Cardiac fibroblast (primary cell): Measurements from ENCODE around the gene LBHD2.

Source experiments
- DNase-seq, 2 donors: peaks; one replicate each; pipeline versions ENCODE4 v3.0.0 to v3.0.0-alpha.2; 2010; ENCODE audit warnings: low read depth in 2 of 2
- H3K4me3 ChIP-seq, 2 donors: replicated peaks in 1 of 2; 1 replicate in 1 of 2; 2 replicates in 1 of 2; pipeline ENCODE4 v1.5.1; 2011; ENCODE audit warnings: low read depth in 2 of 2, low read length in 2 of 2, mild to moderate bottlenecking in 2 of 2, moderate library complexity in 1 of 2
- TF ChIP-seq, protein P1 (sequence below): IDR thresholded peaks from one replicate; pipeline ENCODE4 v1.5.1; 2011; ENCODE audit warnings: low read depth, mild to moderate bottlenecking, low read length, inconsistent platforms

Gene LBHD2

DNA sequence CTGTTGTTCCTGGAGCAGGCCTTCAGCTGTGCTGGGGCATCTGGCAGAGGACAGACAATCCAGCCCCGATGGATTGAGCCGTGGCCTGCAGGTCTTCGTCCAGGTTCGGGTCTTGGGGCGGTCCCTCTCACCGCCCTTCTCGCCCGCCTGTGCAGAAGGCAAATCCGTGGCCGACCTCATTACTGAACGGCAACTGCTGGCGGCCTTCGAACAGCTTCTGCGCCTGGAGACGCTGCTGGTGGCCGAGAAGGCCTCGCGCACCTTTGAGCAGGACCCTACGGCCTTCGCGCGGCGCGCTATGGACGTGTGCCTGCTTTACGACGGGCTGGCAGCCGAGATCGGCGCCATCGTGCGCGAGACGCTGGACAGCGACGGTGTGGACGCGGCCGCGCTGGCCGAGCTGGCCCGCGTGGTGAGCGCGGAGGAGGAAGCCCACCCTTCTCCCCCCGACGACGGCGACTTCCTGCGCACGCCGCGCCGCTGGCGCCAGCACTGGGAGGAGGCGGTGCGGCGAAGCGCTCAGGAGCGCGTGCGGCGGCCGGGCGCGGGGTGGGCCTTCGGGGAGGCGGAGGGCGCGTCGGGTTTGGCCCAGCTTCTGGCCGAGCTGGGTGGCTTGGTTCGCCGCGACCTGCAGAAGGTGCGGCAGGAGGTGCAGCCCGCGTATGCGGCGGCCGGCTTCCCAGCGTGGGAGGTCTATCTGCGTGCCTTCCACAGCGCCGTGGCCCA lies 18.1 kb downstream of the LBHD2 start:
- no peak for DNase-seq
- TF ChIP-seq, protein P1, sequence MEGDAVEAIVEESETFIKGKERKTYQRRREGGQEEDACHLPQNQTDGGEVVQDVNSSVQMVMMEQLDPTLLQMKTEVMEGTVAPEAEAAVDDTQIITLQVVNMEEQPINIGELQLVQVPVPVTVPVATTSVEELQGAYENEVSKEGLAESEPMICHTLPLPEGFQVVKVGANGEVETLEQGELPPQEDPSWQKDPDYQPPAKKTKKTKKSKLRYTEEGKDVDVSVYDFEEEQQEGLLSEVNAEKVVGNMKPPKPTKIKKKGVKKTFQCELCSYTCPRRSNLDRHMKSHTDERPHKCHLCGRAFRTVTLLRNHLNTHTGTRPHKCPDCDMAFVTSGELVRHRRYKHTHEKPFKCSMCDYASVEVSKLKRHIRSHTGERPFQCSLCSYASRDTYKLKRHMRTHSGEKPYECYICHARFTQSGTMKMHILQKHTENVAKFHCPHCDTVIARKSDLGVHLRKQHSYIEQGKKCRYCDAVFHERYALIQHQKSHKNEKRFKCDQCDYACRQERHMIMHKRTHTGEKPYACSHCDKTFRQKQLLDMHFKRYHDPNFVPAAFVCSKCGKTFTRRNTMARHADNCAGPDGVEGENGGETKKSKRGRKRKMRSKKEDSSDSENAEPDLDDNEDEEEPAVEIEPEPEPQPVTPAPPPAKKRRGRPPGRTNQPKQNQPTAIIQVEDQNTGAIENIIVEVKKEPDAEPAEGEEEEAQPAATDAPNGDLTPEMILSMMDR = no peak
- no peak overlapping the region for H3K4me3 ChIP-seq

DNA sequence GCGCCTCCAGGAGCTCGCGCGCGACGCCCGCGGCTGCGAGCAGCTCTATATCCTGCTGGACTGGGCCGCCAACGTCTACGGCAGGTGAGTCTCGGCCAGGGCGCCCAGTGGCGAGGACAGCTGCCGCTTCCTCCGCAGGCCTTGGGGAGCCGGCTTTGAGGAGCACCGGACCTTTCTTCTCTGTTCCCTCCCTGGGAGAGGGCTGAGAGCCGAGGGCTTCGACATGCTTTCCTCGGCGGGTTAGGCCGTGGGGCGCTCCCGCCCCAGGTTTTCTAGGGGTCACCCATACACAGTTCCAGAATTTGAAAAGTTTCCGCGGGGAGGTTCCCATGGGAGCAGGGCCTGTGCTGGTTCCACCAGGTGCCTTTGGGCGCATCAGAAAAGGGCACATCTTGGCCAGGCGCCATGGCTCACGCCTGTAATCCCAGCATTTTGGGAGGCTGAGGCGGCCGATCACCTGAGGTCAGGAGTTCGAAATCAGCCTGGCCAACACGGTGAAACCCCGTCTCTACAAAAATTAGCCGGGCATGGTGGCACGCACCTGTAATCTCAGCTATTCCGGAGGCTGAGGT lies 18.8 kb downstream of the LBHD2 start:
- TF ChIP-seq, protein P1 = no peak
- DNase-seq = no peak
- no peak overlapping the region for H3K4me3 ChIP-seq

DNA sequence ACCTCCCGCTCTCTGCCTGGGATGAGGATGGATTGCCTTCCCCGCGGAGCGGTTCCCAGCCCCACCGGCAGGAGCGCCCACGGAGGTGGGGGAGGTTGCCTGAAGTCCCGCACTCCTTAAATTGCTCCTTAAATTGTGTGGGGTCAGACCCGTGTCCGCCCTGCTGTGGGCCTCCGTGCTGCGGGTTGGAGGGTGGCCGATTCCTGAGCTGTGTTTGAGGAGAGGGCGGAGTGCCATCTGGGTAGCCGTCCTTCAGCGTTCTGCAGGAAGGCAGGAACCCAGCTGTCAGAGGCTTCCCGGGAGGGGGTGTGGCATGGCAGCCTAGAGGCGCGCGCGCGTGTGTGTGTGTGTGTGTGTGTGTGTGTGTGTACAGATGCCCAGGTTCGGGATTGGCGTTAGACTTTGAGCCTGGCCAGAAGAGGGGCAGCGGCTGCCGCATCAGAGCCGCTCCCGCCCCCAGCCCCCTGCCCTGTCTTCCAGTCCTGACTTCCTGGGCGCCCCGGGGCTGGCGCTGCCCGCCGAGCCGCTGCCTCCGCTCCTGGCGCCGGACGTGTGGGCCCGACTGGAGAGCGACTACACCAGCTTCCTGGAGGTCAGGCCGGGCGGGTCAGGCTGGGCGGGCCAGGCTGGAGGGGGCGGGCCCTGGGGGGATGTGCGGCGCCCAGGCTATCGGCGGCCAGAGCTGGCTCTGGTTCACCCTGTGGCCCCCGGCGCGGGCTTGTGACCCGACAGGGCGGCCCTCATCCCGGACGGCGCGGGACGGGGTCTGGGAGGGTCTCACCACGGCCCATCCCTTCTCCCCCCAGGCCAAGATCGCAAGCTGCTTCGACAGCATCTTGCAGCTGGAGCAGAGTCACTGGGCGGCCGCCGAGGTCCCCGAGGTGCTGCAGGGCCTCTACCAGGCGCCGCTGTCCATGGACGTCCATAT lies 19.7 kb downstream of the LBHD2 start:
- TF ChIP-seq, protein P1 = peak; percentile 30
- DNase-seq = peak; percentile 50 to 79
- peak overlapping the region in 1 of 2 donors; percentile 5 for H3K4me3 ChIP-seq

DNA sequence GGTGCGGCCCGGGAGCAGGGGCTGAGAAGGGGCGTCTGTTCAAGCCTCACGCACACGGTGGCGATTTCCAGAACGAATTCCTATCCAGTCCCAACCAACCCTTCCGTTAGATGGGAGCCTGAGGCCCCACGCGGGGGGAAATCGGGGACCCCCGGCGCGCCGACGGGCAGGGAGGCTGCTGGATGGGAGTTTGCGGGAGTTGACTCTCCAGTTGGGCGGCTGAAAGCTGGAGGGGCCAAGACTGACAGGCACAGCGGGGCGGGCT lies 20.3 kb downstream of the LBHD2 start:
- H3K4me3 ChIP-seq = no peak overlapping the region
- DNase-seq = no peak
- TF ChIP-seq, protein P1 = no peak

DNA sequence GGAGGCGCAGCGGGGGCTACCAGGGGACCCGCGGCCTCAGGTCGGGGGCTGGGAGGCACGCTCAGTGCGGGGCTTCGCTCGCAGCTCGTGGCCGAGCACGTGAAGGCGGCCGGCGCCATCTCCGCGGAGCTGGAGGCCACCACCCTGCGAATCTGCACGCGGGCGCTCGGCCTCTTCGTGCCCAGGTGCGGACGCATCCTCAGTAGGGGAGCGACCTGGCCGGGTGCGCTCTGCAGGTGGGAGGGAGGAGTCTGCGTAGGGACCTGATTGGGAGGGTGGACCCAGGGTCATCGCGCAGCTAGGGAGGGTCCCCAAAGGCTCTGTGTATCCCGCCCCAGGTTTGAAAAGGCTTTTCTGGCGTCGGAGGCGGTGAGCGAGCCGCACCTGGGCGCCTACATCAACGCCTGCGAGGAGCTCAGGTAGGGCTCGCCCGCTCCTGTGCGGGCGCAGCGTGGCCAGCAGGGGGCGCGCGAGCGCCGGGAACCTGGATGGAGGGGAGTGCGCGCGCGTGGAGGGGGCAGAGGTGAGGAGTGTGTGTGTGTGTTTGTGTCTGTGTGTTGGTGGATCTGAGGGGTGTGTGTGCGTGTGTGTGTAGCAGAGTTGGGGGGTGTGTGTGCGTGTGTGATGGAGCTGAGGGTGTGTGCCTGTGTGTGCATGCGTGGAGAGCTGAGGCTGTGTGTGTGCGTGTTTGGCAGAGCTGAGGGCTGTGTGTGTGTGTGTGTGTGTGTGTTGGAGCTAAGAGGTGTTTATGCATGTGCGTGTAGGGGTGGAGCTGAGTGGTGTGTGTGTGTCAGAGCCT lies 20.8 kb downstream of the LBHD2 start:
- DNase-seq = peak; percentile 47 to 57
- TF ChIP-seq, protein P1 = peak; percentile 74
- H3K4me3 ChIP-seq = no peak overlapping the region

DNA sequence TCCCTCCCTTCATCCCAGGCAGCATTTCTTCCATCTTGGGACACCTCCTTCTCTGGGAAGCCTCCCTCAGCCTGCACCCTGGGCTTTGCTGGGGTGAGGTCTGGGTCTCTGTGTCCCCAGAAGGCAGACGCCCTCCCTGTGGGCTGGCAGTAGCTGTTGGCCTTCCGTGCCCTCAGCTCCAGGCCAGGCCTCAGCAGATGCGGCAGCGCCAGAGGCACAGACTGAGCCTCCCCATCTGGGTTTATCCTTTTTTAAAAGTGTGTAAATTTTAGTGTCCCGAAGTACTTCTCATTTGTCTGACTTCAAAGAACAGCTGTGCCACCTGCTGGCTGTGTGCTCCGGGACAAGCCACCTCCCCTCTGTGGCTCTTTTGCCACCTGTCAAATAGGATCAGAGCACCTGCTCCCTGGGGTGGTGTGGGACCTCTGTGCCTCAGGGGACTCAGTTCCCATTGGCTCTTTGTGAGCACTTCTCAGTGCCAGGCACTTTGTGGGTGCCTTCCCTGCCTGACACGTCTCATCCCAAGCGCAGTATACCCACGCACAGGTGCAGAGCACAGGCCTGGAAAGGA lies 21.7 kb downstream of the LBHD2 start:
- TF ChIP-seq, protein P1 = no peak
- no peak for DNase-seq
- H3K4me3 ChIP-seq = no peak overlapping the region
